IPS-NIHi7 (cell line): Measurements from ENCODE around the gene ANKFN1.

Source experiments
- DNase-seq: peaks from one replicate; pipeline ENCODE4 v3.0.0; 2012; ENCODE audit warnings: mixed read lengths; ENCODE audit errors: extremely low spot score

ANKFN1 gene

GRCh38 chr17:56152874-56153602 is at the start of gene ANKFN1:
Gene ANKFN1 (plus strand): TSS chr17:56153475. CDS start chr17:56212668, 59,193 bp downstream.
- no peak for DNase-seq

- DNase-seq = no peak
These were observed 44.4 kb upstream of the ANKFN1 start for GRCh38 chr17:56108811-56109284.

GRCh38 chr17:56109836-56110235 is 43.4 kb upstream of the ANKFN1 start:
- DNase-seq = no peak

- no peak for DNase-seq
These were observed 42.7 kb upstream of the ANKFN1 start for GRCh38 chr17:56110463-56111135.

- no peak for DNase-seq
These were observed 41.4 kb upstream of the ANKFN1 start for GRCh38 chr17:56111706-56112485.

- DNase-seq = no peak
These were observed 39.8 kb upstream of the ANKFN1 start for GRCh38 chr17:56113486-56113885.

- no peak for DNase-seq
These were observed 38.8 kb upstream of the ANKFN1 start for GRCh38 chr17:56114469-56114868.

GRCh38 chr17:56119191-56119590 is 34.1 kb upstream of the ANKFN1 start:
- DNase-seq = no peak

- no peak for DNase-seq
These were observed 33.3 kb upstream of the ANKFN1 start for GRCh38 chr17:56119936-56120335.

- DNase-seq = peak; percentile 16
These were observed 31.9 kb upstream of the ANKFN1 start for GRCh38 chr17:56121191-56122051.

- peak; percentile 58 for DNase-seq
These were observed 27.1 kb upstream of the ANKFN1 start for GRCh38 chr17:56125830-56126819.

- no peak for DNase-seq
These were observed 23.2 kb upstream of the ANKFN1 start for GRCh38 chr17:56130026-56130425.

GRCh38 chr17:56130631-56131030 is 22.6 kb upstream of the ANKFN1 start:
- DNase-seq = no peak

- no peak for DNase-seq
These were observed 21.8 kb upstream of the ANKFN1 start for GRCh38 chr17:56131431-56131830.

GRCh38 chr17:56136301-56136700 is 17.0 kb upstream of the ANKFN1 start:
- DNase-seq = no peak

- DNase-seq = no peak
These were observed 12.0 kb upstream of the ANKFN1 start for GRCh38 chr17:56141046-56141839.

- DNase-seq = no peak
These were observed 10.9 kb upstream of the ANKFN1 start for GRCh38 chr17:56142325-56142724.

GRCh38 chr17:56142781-56143180 is 10.5 kb upstream of the ANKFN1 start:
- DNase-seq = no peak

GRCh38 chr17:56144223-56144622 is 9.1 kb upstream of the ANKFN1 start:
- DNase-seq = no peak
